Neural cell (in vitro differentiated cells): ENCODE data around the gene GRID1. TPM values are rescaled to one million over a fixed set of nuclear protein-coding genes. Genes with fewer than 3 reads are reported as not detected.

Source experiments
- H2AFZ ChIP-seq: fragments of 200-600, 300-800 bp; sonication (generic), shearing (Covaris generic); 2 replicates; pipeline ENCODE4 v1.6.0; 2014; ENCODE audit warnings: low read depth, mild to moderate bottlenecking, antibody characterized with exemption, low read length, moderate library complexity
- H3F3A ChIP-seq: fragments of 200-600 bp; shearing (Covaris generic); 2 replicates; pipeline ENCODE4 v1.6.1; 2016; ENCODE audit warnings: mild to moderate bottlenecking, moderate library complexity, mixed read lengths, antibody characterized with exemption, low read length; ENCODE audit not compliant: insufficient read depth, poor library complexity, severe bottlenecking
- H3K27ac ChIP-seq: fragments of 200-600, 300-800 bp; sonication (generic), shearing (Covaris generic); 2 replicates; pipeline ENCODE4 v1.5.1; 2014; ENCODE audit warnings: mild to moderate bottlenecking, low read length, moderate library complexity
- H3K27me3 ChIP-seq: fragments of 300-800, 200-600 bp; sonication (generic), shearing (Covaris generic); 2 replicates; pipeline ENCODE4 v1.6.0; 2014; ENCODE audit warnings: mild to moderate bottlenecking, low read depth, low read length, moderate library complexity; ENCODE audit not compliant: insufficient read depth
- H3K36me3 ChIP-seq: fragments of 300-800, 200-600 bp; sonication (generic), shearing (Covaris generic); 2 replicates; pipeline ENCODE4 v1.5.1; 2014; ENCODE audit warnings: mild to moderate bottlenecking, antibody characterized with exemption, low read length, moderate library complexity; ENCODE audit not compliant: insufficient read depth
- H3K4me2 ChIP-seq: fragments of 300-800, 200-600 bp; sonication (generic), shearing (Covaris generic); 2 replicates; pipeline ENCODE4 v1.6.0; 2014; ENCODE audit warnings: mild to moderate bottlenecking, low read length
- H3K4me3 ChIP-seq: fragments of 300-800, 200-600 bp; sonication (generic), shearing (Covaris generic); 2 replicates; pipeline ENCODE4 v1.5.1; 2014; ENCODE audit warnings: mild to moderate bottlenecking, low read length, moderate library complexity
- H3K79me2 ChIP-seq: fragments of 200-600 bp; shearing (Covaris generic); replicated peaks from 2 replicates; pipeline ENCODE4 v1.6.0; 2014; ENCODE audit warnings: mild to moderate bottlenecking, low read length, moderate library complexity; ENCODE audit not compliant: insufficient read depth
- H3K9ac ChIP-seq: fragments of 300-800, 200-600 bp; sonication (generic), shearing (Covaris generic); 2 replicates; pipeline ENCODE4 v1.6.1; 2016; ENCODE audit warnings: mild to moderate bottlenecking, low read length, mixed read lengths
- H3K9me2 ChIP-seq: fragments of 200-600 bp; shearing (Covaris generic); 2 replicates; pipeline ENCODE4 v1.6.1; 2016; ENCODE audit warnings: mild to moderate bottlenecking, low read length, mixed read lengths; ENCODE audit not compliant: insufficient read depth
- H3K9me3 ChIP-seq: fragments of 200-600, 300-800 bp; sonication (generic), shearing (Covaris generic); 2 replicates; pipeline ENCODE4 v1.6.1; 2016; ENCODE audit warnings: mild to moderate bottlenecking, mixed run types, low read length, moderate library complexity, mixed read lengths
- H4K20me1 ChIP-seq: fragments of 200-600 bp; shearing (Covaris generic); 2 replicates; pipeline ENCODE4 v1.6.1; 2016; ENCODE audit warnings: mild to moderate bottlenecking, mixed run types; ENCODE audit not compliant: insufficient read depth
- EP300 ChIP-seq: fragments of 450-650 bp; conservative IDR thresholded peaks from 2 replicates; pipeline ENCODE4 v1.6.1; 2014; ENCODE audit warnings: antibody characterized with exemption, mild to moderate bottlenecking, moderate library complexity; ENCODE audit not compliant: poor library complexity, severe bottlenecking
- EZH2 ChIP-seq: fragments of 200-600, 300-800 bp; shearing (Covaris generic), sonication (generic); IDR thresholded peaks from 2 replicates; pipeline ENCODE4 v1.6.1; 2014; ENCODE audit warnings: antibody characterized with exemption, low read length, borderline replicate concordance, mild to moderate bottlenecking; ENCODE audit not compliant: insufficient read depth, poor library complexity, severe bottlenecking
- MXI1 ChIP-seq: fragments of 450-650 bp; conservative IDR thresholded peaks from 2 replicates; pipeline ENCODE4 v1.6.1; 2014; ENCODE audit warnings: antibody characterized with exemption, mild to moderate bottlenecking; ENCODE audit not compliant: poor library complexity, severe bottlenecking
- POLR2AphosphoS5 ChIP-seq: IDR thresholded peaks from 2 replicates; pipeline ENCODE4 v1.6.1; 2012
- RAD21 ChIP-seq: fragments of 450-650 bp; conservative IDR thresholded peaks from 2 replicates; pipeline ENCODE4 v1.6.1; 2014; ENCODE audit warnings: antibody characterized with exemption, mild to moderate bottlenecking, moderate library complexity
- SMC3 ChIP-seq: fragments of 450-650 bp; conservative IDR thresholded peaks from 2 replicates; pipeline ENCODE4 v1.6.1; 2014; ENCODE audit warnings: antibody characterized with exemption, mild to moderate bottlenecking, moderate library complexity; ENCODE audit not compliant: poor library complexity
- TAF1 ChIP-seq: IDR thresholded peaks from 2 replicates; pipeline ENCODE4 v1.6.1; 2012; ENCODE audit warnings: low read depth
- polyA plus RNA-seq: library from polyadenylated mRNA; depleted of rRNA; stranded (reverse); fragments of >200 nt; gene quantifications from 2 replicates; pipeline ENCODE4 v1.2.3, GENCODE V29; 2014
- TF ChIP-seq, protein P1 (sequence below): IDR thresholded peaks from 2 replicates; pipeline ENCODE4 v1.6.1; 2012; ENCODE audit warnings: borderline replicate concordance
- TF ChIP-seq, protein P2 (sequence below): fragments of 450-650 bp; IDR thresholded peaks from 2 replicates; pipeline ENCODE4 v1.5.1; 2014; ENCODE audit warnings: antibody characterized with exemption, mild to moderate bottlenecking, moderate library complexity; ENCODE audit not compliant: poor library complexity, severe bottlenecking

GRID1 gene
- polyA plus RNA-seq, 1 donor from 2014 or later, result 7.3 TPM

DNA sequence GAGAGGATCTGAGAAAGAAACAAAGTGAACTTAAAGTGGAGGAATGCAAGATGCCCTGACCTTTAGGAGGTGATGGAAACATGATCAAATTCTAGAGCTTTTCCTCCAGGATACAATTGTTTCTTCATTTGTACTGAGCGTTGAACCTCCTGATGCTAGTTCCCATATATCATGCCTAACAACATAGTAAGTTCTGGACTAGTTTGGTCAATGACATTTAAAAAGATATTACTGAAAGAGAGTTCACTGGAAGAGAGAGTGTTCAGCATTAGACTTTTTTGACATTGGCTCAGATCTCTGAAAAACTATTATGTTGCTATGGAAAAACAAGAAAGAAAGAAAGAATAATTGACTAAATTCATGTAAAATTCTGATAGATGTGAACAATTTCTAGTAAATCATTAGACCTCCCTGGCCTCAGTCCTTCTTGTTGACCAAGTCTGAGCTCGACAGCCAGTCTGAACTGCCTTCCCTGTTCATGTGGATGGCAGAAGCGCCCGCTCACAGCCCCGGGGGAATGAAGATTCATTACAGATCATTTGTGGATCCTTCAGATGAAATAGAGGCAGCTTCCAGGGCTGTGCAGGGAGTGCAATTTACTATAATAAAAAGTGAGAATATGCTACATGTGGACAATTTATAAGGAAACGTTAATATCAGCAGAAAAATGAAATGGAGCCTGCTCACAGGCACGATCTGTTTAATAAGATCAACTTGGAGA is 442.1 kb downstream of the GRID1 start:
- H4K20me1 ChIP-seq, result no peaks in the 10 kb centered on the region
- no peaks in the 10 kb centered on the region for H3F3A ChIP-seq
- no peak overlapping the region for H3K27ac ChIP-seq
- no peaks in the 10 kb centered on the region for H3K9me2 ChIP-seq
- no peak overlapping the region for H3K4me3 ChIP-seq
- no peaks in the 10 kb centered on the region for H3K79me2 ChIP-seq
- H2AFZ ChIP-seq, result no peak overlapping the region
- H3K27me3 ChIP-seq, result no peaks in the 10 kb centered on the region
- H3K9me3 ChIP-seq, result no peaks in the 10 kb centered on the region
- H3K9ac ChIP-seq, result no peak overlapping the region
- no peak for TF ChIP-seq MXI1
- no peak for TF ChIP-seq POLR2AphosphoS5
- no peak for TF ChIP-seq EZH2
- no peak for TF ChIP-seq TAF1
- no peak for TF ChIP-seq SMC3
- TF ChIP-seq, protein P1, sequence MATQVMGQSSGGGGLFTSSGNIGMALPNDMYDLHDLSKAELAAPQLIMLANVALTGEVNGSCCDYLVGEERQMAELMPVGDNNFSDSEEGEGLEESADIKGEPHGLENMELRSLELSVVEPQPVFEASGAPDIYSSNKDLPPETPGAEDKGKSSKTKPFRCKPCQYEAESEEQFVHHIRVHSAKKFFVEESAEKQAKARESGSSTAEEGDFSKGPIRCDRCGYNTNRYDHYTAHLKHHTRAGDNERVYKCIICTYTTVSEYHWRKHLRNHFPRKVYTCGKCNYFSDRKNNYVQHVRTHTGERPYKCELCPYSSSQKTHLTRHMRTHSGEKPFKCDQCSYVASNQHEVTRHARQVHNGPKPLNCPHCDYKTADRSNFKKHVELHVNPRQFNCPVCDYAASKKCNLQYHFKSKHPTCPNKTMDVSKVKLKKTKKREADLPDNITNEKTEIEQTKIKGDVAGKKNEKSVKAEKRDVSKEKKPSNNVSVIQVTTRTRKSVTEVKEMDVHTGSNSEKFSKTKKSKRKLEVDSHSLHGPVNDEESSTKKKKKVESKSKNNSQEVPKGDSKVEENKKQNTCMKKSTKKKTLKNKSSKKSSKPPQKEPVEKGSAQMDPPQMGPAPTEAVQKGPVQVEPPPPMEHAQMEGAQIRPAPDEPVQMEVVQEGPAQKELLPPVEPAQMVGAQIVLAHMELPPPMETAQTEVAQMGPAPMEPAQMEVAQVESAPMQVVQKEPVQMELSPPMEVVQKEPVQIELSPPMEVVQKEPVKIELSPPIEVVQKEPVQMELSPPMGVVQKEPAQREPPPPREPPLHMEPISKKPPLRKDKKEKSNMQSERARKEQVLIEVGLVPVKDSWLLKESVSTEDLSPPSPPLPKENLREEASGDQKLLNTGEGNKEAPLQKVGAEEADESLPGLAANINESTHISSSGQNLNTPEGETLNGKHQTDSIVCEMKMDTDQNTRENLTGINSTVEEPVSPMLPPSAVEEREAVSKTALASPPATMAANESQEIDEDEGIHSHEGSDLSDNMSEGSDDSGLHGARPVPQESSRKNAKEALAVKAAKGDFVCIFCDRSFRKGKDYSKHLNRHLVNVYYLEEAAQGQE, result no peak
- no peak for TF ChIP-seq EP300
- TF ChIP-seq, protein P2, sequence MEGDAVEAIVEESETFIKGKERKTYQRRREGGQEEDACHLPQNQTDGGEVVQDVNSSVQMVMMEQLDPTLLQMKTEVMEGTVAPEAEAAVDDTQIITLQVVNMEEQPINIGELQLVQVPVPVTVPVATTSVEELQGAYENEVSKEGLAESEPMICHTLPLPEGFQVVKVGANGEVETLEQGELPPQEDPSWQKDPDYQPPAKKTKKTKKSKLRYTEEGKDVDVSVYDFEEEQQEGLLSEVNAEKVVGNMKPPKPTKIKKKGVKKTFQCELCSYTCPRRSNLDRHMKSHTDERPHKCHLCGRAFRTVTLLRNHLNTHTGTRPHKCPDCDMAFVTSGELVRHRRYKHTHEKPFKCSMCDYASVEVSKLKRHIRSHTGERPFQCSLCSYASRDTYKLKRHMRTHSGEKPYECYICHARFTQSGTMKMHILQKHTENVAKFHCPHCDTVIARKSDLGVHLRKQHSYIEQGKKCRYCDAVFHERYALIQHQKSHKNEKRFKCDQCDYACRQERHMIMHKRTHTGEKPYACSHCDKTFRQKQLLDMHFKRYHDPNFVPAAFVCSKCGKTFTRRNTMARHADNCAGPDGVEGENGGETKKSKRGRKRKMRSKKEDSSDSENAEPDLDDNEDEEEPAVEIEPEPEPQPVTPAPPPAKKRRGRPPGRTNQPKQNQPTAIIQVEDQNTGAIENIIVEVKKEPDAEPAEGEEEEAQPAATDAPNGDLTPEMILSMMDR, result no peak
- no peak for TF ChIP-seq RAD21
- no peak overlapping the region for H3K4me2 ChIP-seq
- no peaks in the 10 kb centered on the region for H3K36me3 ChIP-seq

DNA sequence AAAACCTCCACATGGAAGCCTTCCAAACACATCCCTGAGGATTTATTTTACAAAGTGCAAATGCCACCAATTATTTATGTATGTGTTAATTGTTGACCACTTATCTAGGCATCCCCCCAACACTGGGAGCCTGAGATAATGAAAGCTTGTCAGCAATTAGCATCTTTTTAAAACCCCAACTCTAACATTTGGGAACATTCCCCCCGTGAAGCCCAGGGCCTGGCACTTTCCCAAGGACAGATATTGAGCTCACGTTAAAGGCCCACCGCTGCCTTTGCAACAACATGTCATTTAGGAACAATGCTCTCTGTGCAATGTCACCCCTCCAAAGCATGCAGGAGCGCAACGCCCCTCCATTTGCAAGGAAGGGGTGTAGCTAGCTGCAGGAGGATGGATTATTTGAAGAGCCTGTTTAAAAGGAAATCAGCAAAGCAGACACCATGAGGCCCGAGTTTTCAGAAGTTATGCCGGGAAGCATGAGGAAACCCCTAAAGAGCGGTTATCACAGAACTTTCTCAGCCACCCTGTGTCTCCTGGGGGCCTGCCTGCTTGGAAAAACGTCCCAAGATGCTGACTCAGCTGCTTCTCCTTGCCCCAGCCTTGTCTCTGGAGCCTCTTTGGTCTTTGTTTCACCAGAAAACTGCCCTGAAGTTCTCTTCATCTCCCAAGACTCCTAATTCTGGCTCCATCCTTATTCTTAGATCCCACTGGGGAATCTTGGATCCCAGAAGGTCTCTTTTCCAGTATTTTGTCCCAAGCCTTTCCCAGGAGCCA is 444.1 kb downstream of the GRID1 start:
- Histone ChIP-seq H3K9me3 (no peaks in the 10 kb centered on the region), H3K79me2 (no peaks in the 10 kb centered on the region), H4K20me1 (no peaks in the 10 kb centered on the region), H3K27ac (no peak overlapping the region), H3K36me3 (no peaks in the 10 kb centered on the region), H3K4me2 (no peak overlapping the region), H3F3A (no peaks in the 10 kb centered on the region), H2AFZ (no peak overlapping the region), H3K9me2 (no peaks in the 10 kb centered on the region), H3K27me3 (no peaks in the 10 kb centered on the region), H3K4me3 (no peak overlapping the region), H3K9ac (no peak overlapping the region)
- no peak for TF ChIP-seq TAF1
- TF ChIP-seq EP300, result no peak
- TF ChIP-seq SMC3, result no peak
- TF ChIP-seq, protein P1, result no peak
- TF ChIP-seq EZH2, result no peak
- TF ChIP-seq, protein P2, result no peak
- TF ChIP-seq RAD21, result no peak
- TF ChIP-seq POLR2AphosphoS5, result no peak
